GM18870 (cell line): ENCODE results near the gene TAF8.

ENCODE experiments used
- ATAC-seq: cut with Tn5 transposase; IDR thresholded peaks from one replicate; pipeline ENCODE4 v1.9.1; 2021; ENCODE audit warnings: moderate library complexity; ENCODE audit not compliant: unreplicated experiment

Gene TAF8

GRCh38 chr6:42095094-42095493 is 44.8 kb downstream of the TAF8 start:
- no peak for ATAC-seq

- ATAC-seq = no peak
These were observed 45.6 kb downstream of the TAF8 start for GRCh38 chr6:42095776-42096541.

- no peak for ATAC-seq
These were observed 49.2 kb downstream of the TAF8 start for GRCh38 chr6:42099340-42100028.

- no peak for ATAC-seq
These were observed 49.9 kb downstream of the TAF8 start for GRCh38 chr6:42100029-42100901.

- ATAC-seq = no peak
These were observed 50.9 kb downstream of the TAF8 start for GRCh38 chr6:42101186-42101657.

GRCh38 chr6:42103216-42103615 is 52.9 kb downstream of the TAF8 start:
- no peak for ATAC-seq

GRCh38 chr6:42103753-42104094 is 53.4 kb downstream of the TAF8 start:
- no peak for ATAC-seq

- no peak for ATAC-seq
These were observed 53.9 kb downstream of the TAF8 start for GRCh38 chr6:42104095-42104803.

- no peak for ATAC-seq
These were observed 54.4 kb downstream of the TAF8 start for GRCh38 chr6:42104804-42105125.

GRCh38 chr6:42105156-42105648 is 54.9 kb downstream of the TAF8 start:
- no peak for ATAC-seq

- no peak for ATAC-seq
These were observed 55.4 kb downstream of the TAF8 start for GRCh38 chr6:42105709-42106108.

- no peak for ATAC-seq
These were observed 56.0 kb downstream of the TAF8 start for GRCh38 chr6:42106112-42107023.

- ATAC-seq = no peak
These were observed 57.7 kb downstream of the TAF8 start for GRCh38 chr6:42108071-42108470.

- no peak for ATAC-seq
These were observed 60.4 kb downstream of the TAF8 start for GRCh38 chr6:42110683-42111082.

GRCh38 chr6:42112351-42112750 is 62.0 kb downstream of the TAF8 start:
- no peak for ATAC-seq

GRCh38 chr6:42113936-42114636 is 63.8 kb downstream of the TAF8 start:
- no peak for ATAC-seq

GRCh38 chr6:42117843-42118161 is 67.5 kb downstream of the TAF8 start:
- ATAC-seq = no peak

- ATAC-seq = no peak
These were observed 68.1 kb downstream of the TAF8 start for GRCh38 chr6:42118162-42119001.
